ENCODE measurements around the gene OTOF. TPM values are rescaled to one million over a fixed set of nuclear protein-coding genes. Genes with fewer than 3 reads are reported as not detected.

Gene OTOF
- total RNA-seq, 1 donor from 2014 or later, result not detected

- no peak for TF ChIP-seq CTCF (conservative IDR thresholded peaks at IDR 0.05; ENCODE audit: low read depth, low read length)
- H3K4me3 ChIP-seq (ENCODE audit: low read depth, low read length), result no peak overlapping the region
- no peak for DNase-seq (ENCODE audit: low read depth)
Observed at GRCh38 chr2:26477126-26477910, 606 bp downstream of the OTOF start.

- no peak for TF ChIP-seq CTCF (conservative IDR thresholded peaks at IDR 0.05; ENCODE audit: low read depth, low read length)
- H3K4me3 ChIP-seq (ENCODE audit: low read depth, low read length), result no peak overlapping the region
- DNase-seq (ENCODE audit: low read depth), result no peak
Observed at GRCh38 chr2:26475832-26476501, 2.0 kb downstream of the OTOF start.

- no peak for DNase-seq (ENCODE audit: low read depth)
- H3K4me3 ChIP-seq (ENCODE audit: low read depth, low read length), result no peak overlapping the region
- TF ChIP-seq CTCF (conservative IDR thresholded peaks at IDR 0.05; ENCODE audit: low read depth, low read length), result no peak
Observed at GRCh38 chr2:26475037-26475436, 2.9 kb downstream of the OTOF start.

- H3K4me3 ChIP-seq (ENCODE audit: low read depth, low read length), result no peak overlapping the region
- no peak for DNase-seq (ENCODE audit: low read depth)
- TF ChIP-seq CTCF (conservative IDR thresholded peaks at IDR 0.05; ENCODE audit: low read depth, low read length), result no peak
Observed at GRCh38 chr2:26474261-26474785, 3.6 kb downstream of the OTOF start.

- no peak for DNase-seq (ENCODE audit: low read depth)
- no peak overlapping the region for H3K4me3 ChIP-seq (ENCODE audit: low read depth, low read length)
- no peak for TF ChIP-seq CTCF (conservative IDR thresholded peaks at IDR 0.05; ENCODE audit: low read depth, low read length)
Observed at GRCh38 chr2:26473796-26474195, 4.1 kb downstream of the OTOF start.

GRCh38 chr2:26472821-26473655 is 4.9 kb downstream of the OTOF start:
- TF ChIP-seq CTCF (conservative IDR thresholded peaks at IDR 0.05; ENCODE audit: low read depth, low read length), result no peak
- H3K4me3 ChIP-seq (ENCODE audit: low read depth, low read length), result no peak overlapping the region
- DNase-seq (ENCODE audit: low read depth), result no peak

Data from epithelial cell of proximal tubule (primary cell).